ENCODE results near the gene ABHD12.

GRCh38 chr20:25251558-25251957 lies 139.1 kb downstream of the ABHD12 start:
- TF ChIP-seq, protein P1, sequence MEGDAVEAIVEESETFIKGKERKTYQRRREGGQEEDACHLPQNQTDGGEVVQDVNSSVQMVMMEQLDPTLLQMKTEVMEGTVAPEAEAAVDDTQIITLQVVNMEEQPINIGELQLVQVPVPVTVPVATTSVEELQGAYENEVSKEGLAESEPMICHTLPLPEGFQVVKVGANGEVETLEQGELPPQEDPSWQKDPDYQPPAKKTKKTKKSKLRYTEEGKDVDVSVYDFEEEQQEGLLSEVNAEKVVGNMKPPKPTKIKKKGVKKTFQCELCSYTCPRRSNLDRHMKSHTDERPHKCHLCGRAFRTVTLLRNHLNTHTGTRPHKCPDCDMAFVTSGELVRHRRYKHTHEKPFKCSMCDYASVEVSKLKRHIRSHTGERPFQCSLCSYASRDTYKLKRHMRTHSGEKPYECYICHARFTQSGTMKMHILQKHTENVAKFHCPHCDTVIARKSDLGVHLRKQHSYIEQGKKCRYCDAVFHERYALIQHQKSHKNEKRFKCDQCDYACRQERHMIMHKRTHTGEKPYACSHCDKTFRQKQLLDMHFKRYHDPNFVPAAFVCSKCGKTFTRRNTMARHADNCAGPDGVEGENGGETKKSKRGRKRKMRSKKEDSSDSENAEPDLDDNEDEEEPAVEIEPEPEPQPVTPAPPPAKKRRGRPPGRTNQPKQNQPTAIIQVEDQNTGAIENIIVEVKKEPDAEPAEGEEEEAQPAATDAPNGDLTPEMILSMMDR (IDR thresholded peaks at IDR 0.05): no peak
- no peak for TF ChIP-seq POLR2A (IDR thresholded peaks at IDR 0.05)
